ENCODE data around the gene MIGA2.

GRCh38 chr9:129074106-129074505 is 37.7 kb downstream of the MIGA2 start:
- TF ChIP-seq CTCF (IDR thresholded peaks at IDR 0.05; ENCODE audit: low read length): no peak
- TF ChIP-seq EZH2 (IDR thresholded peaks at IDR 0.05; ENCODE audit: borderline replicate concordance, low read length): no peak
